Choroid plexus epithelial cell (primary cell): Measurements from ENCODE around the gene FAM117A.

Experiments used
- DNase-seq: peaks from one replicate; pipeline ENCODE4 v3.0.0-alpha.2; 2010; ENCODE audit warnings: low read depth
- H3K4me3 ChIP-seq: 2 replicates; pipeline ENCODE4 v1.5.1; 2011; ENCODE audit warnings: low read depth, mild to moderate bottlenecking, control low read depth, low read length, moderate library complexity
- CTCF ChIP-seq: conservative IDR thresholded peaks from 2 replicates; pipeline ENCODE4 v1.5.1; 2011; ENCODE audit warnings: low read depth, mild to moderate bottlenecking, control low read depth, inconsistent platforms, low read length, moderate library complexity

FAM117A gene

GRCh38 chr17:49698005-49698404 lies 65.9 kb downstream of the FAM117A start:
- H3K4me3 ChIP-seq = no peak overlapping the region
- no peak for DNase-seq
- no peak for TF ChIP-seq CTCF

- no peak for TF ChIP-seq CTCF
- no peak overlapping the region for H3K4me3 ChIP-seq
- DNase-seq = no peak
Observed at GRCh38 chr17:49696233-49696761, 67.6 kb downstream of the FAM117A start.

- no peak for TF ChIP-seq CTCF
- H3K4me3 ChIP-seq = no peak overlapping the region
- DNase-seq = no peak
Observed at GRCh38 chr17:49695698-49696232, 68.2 kb downstream of the FAM117A start.

- DNase-seq = peak; percentile 31
- H3K4me3 ChIP-seq = no peak overlapping the region
- peak; percentile 97 for TF ChIP-seq CTCF
Observed at GRCh38 chr17:49694847-49695697, 68.9 kb downstream of the FAM117A start.

- no peak for DNase-seq
- no peak overlapping the region for H3K4me3 ChIP-seq
- TF ChIP-seq CTCF = no peak
Observed at GRCh38 chr17:49692751-49693150, 71.2 kb downstream of the FAM117A start.

- DNase-seq = no peak
- no peak for TF ChIP-seq CTCF
- H3K4me3 ChIP-seq = no peak overlapping the region
Observed at GRCh38 chr17:49691677-49692191, 72.2 kb downstream of the FAM117A start.
